Vagina (tissue), 2 donors: ENCODE results near the gene TNK2. TPM values are rescaled to one million over a fixed set of nuclear protein-coding genes. Genes with fewer than 3 reads are reported as not detected.

Experiments used
- DNase-seq, 2 donors: peaks; one replicate each; pipeline ENCODE4 v3.0.0-alpha.2; 2017; ENCODE audit errors: extremely low spot score in 2 of 2
- H3K27ac ChIP-seq: fragments of 200-600 bp; sonication (generic); one replicate; pipeline ENCODE4 v1.5.1; 2019
- H3K27me3 ChIP-seq: fragments of 200-600 bp; sonication (generic); one replicate; pipeline ENCODE4 v1.5.1; 2019
- H3K36me3 ChIP-seq, 2 donors: fragments of 200-600 bp; sonication (generic); one replicate each; pipeline ENCODE4 v1.5.1; 2017 to 2019
- H3K4me1 ChIP-seq: fragments of 200-600 bp; sonication (generic); one replicate; pipeline ENCODE4 v1.5.1; 2019
- H3K4me3 ChIP-seq, 2 donors: fragments of 200-600 bp; sonication (generic); 1 replicate in 1 of 2; 2 replicates in 1 of 2; pipeline ENCODE4 v1.5.1; 2016 to 2019
- H3K9me3 ChIP-seq: fragments of 200-600 bp; sonication (generic); one replicate; pipeline ENCODE4 v1.5.1; 2019
- CTCF ChIP-seq, 3 experiments: fragments of 450-650 bp in 2 of 3; fragments of 200-600 bp in 1 of 3; sonication (generic) in 1 of 3; IDR thresholded peaks; one replicate each; pipeline ENCODE4 v1.5.1; 2017 to 2019; ENCODE audit warnings: antibody characterized with exemption in 3 of 3, mild to moderate bottlenecking in 2 of 3, moderate library complexity in 2 of 3
- POLR2A ChIP-seq, 2 donors: fragments of 450-650 bp; IDR thresholded peaks; one replicate each; pipeline ENCODE4 v1.6.1; 2017; ENCODE audit warnings: antibody characterized with exemption in 2 of 2, mild to moderate bottlenecking in 2 of 2, moderate library complexity in 2 of 2
- POLR2AphosphoS5 ChIP-seq, 2 donors: sonication (generic); formaldehyde crosslinking; IDR thresholded peaks; one replicate each; pipeline ENCODE4 v1.9.0; 2017; ENCODE audit warnings: antibody characterized with exemption in 2 of 2, mild to moderate bottlenecking in 2 of 2, low read depth in 1 of 2; ENCODE audit not compliant: insufficient read depth in 1 of 2
- intact Hi-C: fragments of 100-400 bp; cut with DNase I; formaldehyde crosslinking; loops from one replicate; pipeline ENCODE4 v1.15.1; 2023
- total RNA-seq: library from RNA; depleted of rRNA; stranded (reverse); fragments of >200 nt; gene quantifications from one replicate; pipeline ENCODE4 v1.2.3, GENCODE V29; 2016

The TNK2 gene
- total RNA-seq, 1 donor from 2014 or later, result 41.5 TPM

- intact Hi-C loops, result no loop called here
- H3K9me3 ChIP-seq, result no peaks in the 10 kb centered on the region
- no peaks in the 10 kb centered on the region for H3K27me3 ChIP-seq
- no peaks in the 10 kb centered on the region for H3K4me1 ChIP-seq
- TF ChIP-seq POLR2AphosphoS5 (IDR thresholded peaks at IDR 0.05; ENCODE audit: insufficient read depth in 1 of 2, low read depth in 1 of 2) (no peak), POLR2A (IDR thresholded peaks at IDR 0.05) (no peak), CTCF (IDR thresholded peaks at IDR 0.05) (no peak)
- H3K27ac ChIP-seq, result no peak overlapping the region
- H3K36me3 ChIP-seq, result peaks cover 0 to 52% of the 10 kb centered on the region in 2 donors
- DNase-seq, result no peak
- H3K4me3 ChIP-seq, result no peak overlapping the region
Observed at GRCh38 chr3:195879416-195880036, 28.8 kb downstream of the TNK2 start.

GRCh38 chr3:195878424-195879274 is 29.7 kb downstream of the TNK2 start:
- Histone ChIP-seq H3K27ac (no peak overlapping the region), H3K36me3 (peaks cover 0 to 43% of the 10 kb centered on the region in 2 donors), H3K4me3 (no peak overlapping the region), H3K4me1 (no peaks in the 10 kb centered on the region), H3K9me3 (no peaks in the 10 kb centered on the region), H3K27me3 (no peaks in the 10 kb centered on the region)
- TF ChIP-seq POLR2A (IDR thresholded peaks at IDR 0.05), result no peak
- TF ChIP-seq CTCF (IDR thresholded peaks at IDR 0.05), result no peak
- no peak for TF ChIP-seq POLR2AphosphoS5 (IDR thresholded peaks at IDR 0.05; ENCODE audit: insufficient read depth in 1 of 2, low read depth in 1 of 2)
- intact Hi-C loops, result no loop called here
- no peak for DNase-seq

- H3K36me3 ChIP-seq, result peaks cover 0 to 36% of the 10 kb centered on the region in 2 donors
- DNase-seq, result no peak
- H3K27ac ChIP-seq, result no peak overlapping the region
- no peaks in the 10 kb centered on the region for H3K9me3 ChIP-seq
- no peaks in the 10 kb centered on the region for H3K4me1 ChIP-seq
- H3K27me3 ChIP-seq, result no peaks in the 10 kb centered on the region
- TF ChIP-seq CTCF (IDR thresholded peaks at IDR 0.05) (no peak), POLR2A (IDR thresholded peaks at IDR 0.05) (no peak), POLR2AphosphoS5 (IDR thresholded peaks at IDR 0.05; ENCODE audit: insufficient read depth in 1 of 2, low read depth in 1 of 2) (no peak)
- intact Hi-C loops, result no loop called here
- no peak overlapping the region for H3K4me3 ChIP-seq
Observed at GRCh38 chr3:195877767-195878423, 30.5 kb downstream of the TNK2 start.

- H3K27me3 ChIP-seq, result no peaks in the 10 kb centered on the region
- H3K36me3 ChIP-seq, result peaks cover 0 to 36% of the 10 kb centered on the region in 2 donors
- DNase-seq, result no peak
- H3K27ac ChIP-seq, result no peak overlapping the region
- H3K4me3 ChIP-seq, result no peak overlapping the region
- intact Hi-C loops, result no loop called here
- H3K4me1 ChIP-seq, result no peaks in the 10 kb centered on the region
- no peak for TF ChIP-seq CTCF (IDR thresholded peaks at IDR 0.05)
- TF ChIP-seq POLR2A (IDR thresholded peaks at IDR 0.05), result no peak
- no peak for TF ChIP-seq POLR2AphosphoS5 (IDR thresholded peaks at IDR 0.05; ENCODE audit: insufficient read depth in 1 of 2, low read depth in 1 of 2)
- H3K9me3 ChIP-seq, result no peaks in the 10 kb centered on the region
Observed at GRCh38 chr3:195877136-195877715, 31.1 kb downstream of the TNK2 start.
